HCT116 (cell line): ENCODE data around the gene TRAPPC14. TPM values are rescaled to one million over a fixed set of nuclear protein-coding genes. Genes with fewer than 3 reads are reported as not detected.

Experiments used
- ATAC-seq: fragments of 200-7000 bp; cut with Tn5 transposase; 2 replicates; pipeline ENCODE4 v1.9.1; 2020; ENCODE audit warnings: mild to moderate bottlenecking, moderate library complexity
- BruUV-seq: library from RNA; stranded (reverse); fragments of 400-500 nt; replicated peaks from 2 replicates; lab custom pipeline; 2021; lab: Mats Ljungman, UMichigan
- CTCF ChIA-PET: fragments of 300-600 bp; sonication (Branson Sonifier 250); formaldehyde crosslinking; loops from one replicate; lab custom pipeline; 2021; ENCODE audit warnings: antibody characterized with exemption; lab: Charles Lee
- POLR2A ChIA-PET: fragments of 300-600, 350-600 bp; sonication (Branson Sonifier 250); formaldehyde crosslinking; loops from one replicate; lab custom pipeline; 2021; ENCODE audit warnings: antibody characterized with exemption; lab: Charles Lee
- RAD21 ChIA-PET, 2 experiments: fragments of 300-600 bp; sonication (Branson Sonifier 250); formaldehyde crosslinking; loops; one replicate each; lab custom pipeline; 2023; ENCODE audit warnings: low total read pairs in 2 of 2; ENCODE audit not compliant: uncharacterized antibody in 2 of 2, unreplicated experiment in 2 of 2, low non-redundant PET in 1 of 2; lab: Charles Lee
- DNase-seq: peaks from one replicate; pipeline ENCODE4 v3.0.0-alpha.2; 2010; ENCODE audit warnings: low read depth, low spot score
- H2AFZ ChIP-seq: fragments of 200-600 bp; shearing (Covaris generic), sonication (generic); 2 replicates; pipeline ENCODE4 v1.6.1; 2017; ENCODE audit warnings: low read depth, mixed run types, mixed read lengths, antibody characterized with exemption, low read length; ENCODE audit not compliant: poor library complexity, severe bottlenecking
- H3K27ac ChIP-seq: 2 replicates; pipeline ENCODE4 v1.5.1; 2012; ENCODE audit warnings: low read depth, low read length
- H3K27me3 ChIP-seq: fragments of 200-600 bp; sonication (generic); 2 replicates; pipeline ENCODE4 v1.6.1; 2016; ENCODE audit warnings: mixed run types, low read length, mixed read lengths; ENCODE audit not compliant: insufficient read depth
- H3K36me3 ChIP-seq, 2 experiments: fragments of 200-500 bp in 1 of 2; fragments of 200-600 bp in 1 of 2; sonication (Bioruptor generic) in 1 of 2; sonication (generic) in 1 of 2; 2 replicates each; pipeline versions ENCODE4 v1.5.1 to v1.6.1; 2014 to 2016; ENCODE audit warnings: low read length in 2 of 2, inconsistent platforms in 1 of 2, mixed read lengths in 1 of 2, mixed run types in 1 of 2; ENCODE audit not compliant: insufficient read depth in 2 of 2, control insufficient read depth in 1 of 2
- H3K4me1 ChIP-seq, 2 experiments: fragments of 200-600 bp in 1 of 2; sonication (generic) in 1 of 2; 2 replicates each; pipeline versions ENCODE4 v1.5.1 to v1.6.1; 2012 to 2017; ENCODE audit warnings: low read length in 2 of 2, inconsistent platforms in 1 of 2, mild to moderate bottlenecking in 1 of 2, mixed read lengths in 1 of 2, mixed run types in 1 of 2, moderate library complexity in 1 of 2; ENCODE audit not compliant: insufficient read depth in 2 of 2, control insufficient read depth in 1 of 2
- H3K4me2 ChIP-seq: fragments of 200-600 bp; sonication (generic); 2 replicates; pipeline ENCODE4 v1.6.1; 2017; ENCODE audit warnings: mixed run types, low read length, mixed read lengths
- H3K4me3 ChIP-seq, 2 experiments: fragments of 200-600 bp in 1 of 2; sonication (generic) in 1 of 2; replicated peaks in 1 of 2; 2 replicates each; pipeline ENCODE4 v1.5.1; 2011 to 2016; ENCODE audit warnings: low read length in 2 of 2, control low read depth in 1 of 2, low read depth in 1 of 2, mild to moderate bottlenecking in 1 of 2, mixed read lengths in 1 of 2, mixed run types in 1 of 2
- H3K79me2 ChIP-seq: fragments of 200-600 bp; sonication (generic); 2 replicates; pipeline ENCODE4 v1.6.1; 2017; ENCODE audit warnings: mild to moderate bottlenecking, mixed run types, low read length, moderate library complexity, mixed read lengths; ENCODE audit not compliant: insufficient read depth
- H3K9ac ChIP-seq: fragments of 200-600 bp; sonication (generic); 2 replicates; pipeline ENCODE4 v1.6.1; 2016; ENCODE audit warnings: low read length, mixed read lengths
- H3K9me2 ChIP-seq: fragments of 200-600 bp; sonication (generic), shearing (Covaris generic); 2 replicates; pipeline ENCODE4 v1.6.1; 2017; ENCODE audit warnings: mixed run types, mild to moderate bottlenecking, moderate library complexity; ENCODE audit not compliant: insufficient read depth
- H3K9me3 ChIP-seq, 2 experiments: fragments of 200-500 bp in 1 of 2; fragments of 200-600 bp in 1 of 2; sonication (Bioruptor generic) in 1 of 2; sonication (generic) in 1 of 2; 2 replicates each; pipeline ENCODE4 v1.6.1; 2014 to 2017; ENCODE audit warnings: low read length in 2 of 2, mixed read lengths in 2 of 2, inconsistent platforms in 1 of 2, low read depth in 1 of 2, mild to moderate bottlenecking in 1 of 2, mixed run types in 1 of 2, moderate library complexity in 1 of 2; ENCODE audit not compliant: control insufficient read depth in 1 of 2, insufficient read depth in 1 of 2
- H4K20me1 ChIP-seq: fragments of 200-600 bp; sonication (generic), shearing (Covaris generic); 2 replicates; pipeline ENCODE4 v1.6.1; 2017; ENCODE audit warnings: mixed run types, mild to moderate bottlenecking, moderate library complexity; ENCODE audit not compliant: insufficient read depth
- ATF3 ChIP-seq: IDR thresholded peaks from 2 replicates; pipeline ENCODE4 v1.6.1; 2012
- CBX3 ChIP-seq: IDR thresholded peaks from 2 replicates; pipeline ENCODE4 v1.6.1; 2012; ENCODE audit warnings: low read depth
- CEBPB ChIP-seq: IDR thresholded peaks from 2 replicates; pipeline ENCODE4 v1.6.1; 2012; ENCODE audit warnings: low read depth
- CTCF ChIP-seq, 3 experiments: fragments of 200-600 bp in 1 of 3; sonication (generic) in 1 of 3; IDR thresholded peaks in 2 of 3; conservative IDR thresholded peaks in 1 of 3; 2 replicates each; pipeline ENCODE4 v1.5.1; 2012 to 2017; ENCODE audit warnings: low read depth in 2 of 3, low read length in 2 of 3, antibody characterized with exemption in 1 of 3, borderline replicate concordance in 1 of 3, control low read depth in 1 of 3, mild to moderate bottlenecking in 1 of 3, mixed read lengths in 1 of 3, mixed run types in 1 of 3, moderate library complexity in 1 of 3; ENCODE audit not compliant: insufficient read depth in 1 of 3
- EGR1 ChIP-seq: IDR thresholded peaks from 2 replicates; pipeline ENCODE4 v1.6.1; 2012; ENCODE audit warnings: low read depth
- ELF1 ChIP-seq: IDR thresholded peaks from 2 replicates; pipeline ENCODE4 v1.6.1; 2012; ENCODE audit warnings: low read depth, borderline replicate concordance
- EZH2 ChIP-seq: fragments of 200-600 bp; sonication (generic); IDR thresholded peaks from 2 replicates; pipeline ENCODE4 v1.6.1; 2017; ENCODE audit warnings: antibody characterized with exemption, mixed run types
- EZH2phosphoT487 ChIP-seq: fragments of 200-600 bp; IDR thresholded peaks from 2 replicates; pipeline ENCODE4 v1.6.1; 2018; ENCODE audit warnings: antibody characterized with exemption, borderline replicate concordance
- FOSL1 ChIP-seq: IDR thresholded peaks from 2 replicates; pipeline ENCODE4 v1.6.1; 2012; ENCODE audit warnings: low read depth
- JUND ChIP-seq: IDR thresholded peaks from 2 replicates; pipeline ENCODE4 v1.6.1; 2012
- POLR2A ChIP-seq: IDR thresholded peaks from 2 replicates; pipeline ENCODE4 v1.7.0; 2011; ENCODE audit warnings: borderline replicate concordance; ENCODE audit not compliant: insufficient read depth, insufficient read length; ENCODE audit errors: extremely low read depth
- POLR2AphosphoS5 ChIP-seq: IDR thresholded peaks from 2 replicates; pipeline ENCODE4 v1.6.1; 2011; ENCODE audit warnings: mild to moderate bottlenecking, low read depth, low read length, moderate library complexity
- RAD21 ChIP-seq: IDR thresholded peaks from 2 replicates; pipeline ENCODE4 v1.6.1; 2012; ENCODE audit warnings: low read depth, mild to moderate bottlenecking
- REST ChIP-seq: IDR thresholded peaks from 2 replicates; pipeline ENCODE4 v1.6.1; 2012; ENCODE audit warnings: low read depth
- SRF ChIP-seq: IDR thresholded peaks from 2 replicates; pipeline ENCODE4 v1.6.1; 2012; ENCODE audit warnings: low read depth
- ZBTB33 ChIP-seq: IDR thresholded peaks from 2 replicates; pipeline ENCODE4 v1.6.1; 2011; ENCODE audit warnings: mild to moderate bottlenecking, low read length, moderate library complexity; ENCODE audit not compliant: insufficient replicate concordance; ENCODE audit errors: extremely low read depth
- ZFX ChIP-seq: fragments of 450-650 bp; IDR thresholded peaks from 2 replicates; pipeline ENCODE4 v1.6.1; 2017
- ZNF274 ChIP-seq: fragments of 200-500 bp; sonication (Bioruptor generic); IDR thresholded peaks from 2 replicates; pipeline ENCODE4 v1.6.1; 2014; ENCODE audit warnings: mild to moderate bottlenecking, low read depth, low read length, inconsistent platforms
- intact Hi-C: fragments of 100-400 bp; cut with micrococcal nuclease; formaldehyde crosslinking; loops from 2 replicates; pipeline ENCODE4 v1.10.0; 2022
- total RNA-seq: library from RNA; stranded (reverse); gene quantifications from one replicate; pipeline ENCODE4 v1.2.1, GENCODE V29; 2021; ENCODE audit not compliant: unreplicated experiment

The TRAPPC14 gene
- total RNA-seq, 1 experiment from 2014 or later = 23.2 TPM

- Histone ChIP-seq H3K9me3 (no peaks in the 10 kb centered on the region), H2AFZ (no peak overlapping the region), H3K9ac (no peak overlapping the region), H3K36me3 (no peaks in the 10 kb centered on the region), H3K4me1 (no peaks in the 10 kb centered on the region), H3K27me3 (no peaks in the 10 kb centered on the region), H3K4me2 (no peak overlapping the region), H3K79me2 (no peaks in the 10 kb centered on the region), H3K9me2 (no peaks in the 10 kb centered on the region), H3K27ac (no peak overlapping the region), H3K4me3 (no peak overlapping the region), H4K20me1 (no peaks in the 10 kb centered on the region)
- ChIA-PET POLR2A (no interaction called here), RAD21 (no interaction called here), CTCF (no interaction called here)
- intact Hi-C loops = no loop called here
- no TSS peak for BruUV-seq
- ATAC-seq (no peak), DNase-seq (no peak)
- no peak for TF ChIP-seq EZH2
- TF ChIP-seq ATF3 = no peak
- TF ChIP-seq ELF1 = no peak
- no peak for TF ChIP-seq REST
- no peak for TF ChIP-seq JUND
- no peak for TF ChIP-seq SRF
- TF ChIP-seq POLR2A = no peak
- no peak for TF ChIP-seq ZNF274
- no peak for TF ChIP-seq FOSL1
- TF ChIP-seq EZH2phosphoT487 = no peak
- TF ChIP-seq CEBPB = no peak
- no peak for TF ChIP-seq CBX3
- no peak for TF ChIP-seq CTCF (IDR thresholded peaks at IDR 0.05 in 2 of 3, conservative IDR thresholded peaks at IDR 0.05 in 1 of 3; ENCODE audit: borderline replicate concordance in 1 of 3, insufficient read depth in 1 of 3, low read depth in 2 of 3, low read length in 2 of 3)
- TF ChIP-seq ZBTB33 = no peak
- TF ChIP-seq EGR1 = no peak
- no peak for TF ChIP-seq ZFX
- no peak for TF ChIP-seq RAD21
- TF ChIP-seq POLR2AphosphoS5 = no peak
These were observed 17.0 kb downstream of the TRAPPC14 start for GRCh38 chr7:100141555-100141949.
